ENCODE results near the gene CDH23.

The CDH23 gene

GRCh38 chr10:71396711-71397295 is at the start of gene CDH23:
Gene CDH23 (plus strand): TSS chr10:71396920. CDS start chr10:71439832, 42,912 bp downstream.
- no peak within 1 kb of the TSS for H2AFZ ChIP-seq (ENCODE audit: low read length)
- H3K4me3 ChIP-seq (ENCODE audit: low read length), result no peak within 1 kb of the TSS
- no peak within 1 kb of the TSS for H3K9ac ChIP-seq (ENCODE audit: low read length)
- peaks cover 89% of the 10 kb centered on the region for H3K27me3 ChIP-seq (replicated peaks; ENCODE audit: insufficient read depth, low read length)
- H3K79me2 ChIP-seq (ENCODE audit: low read length), result no peaks in the 10 kb centered on the region
- no peaks in the 10 kb centered on the region for H3F3A ChIP-seq (ENCODE audit: insufficient read depth, low read length)
- no peak for DNase-seq
- TF ChIP-seq EZH2phosphoT487 (IDR thresholded peaks at IDR 0.05; ENCODE audit: low read length) (no peak), EZH2 (optimal IDR thresholded peaks at IDR 0.05; ENCODE audit: low read depth, low read length) (no peak), CTCF (IDR thresholded peaks at IDR 0.05; ENCODE audit: low read length) (no peak)
- no peaks in the 10 kb centered on the region for H3K9me3 ChIP-seq (replicated peaks; ENCODE audit: insufficient read depth, low read length)
- no peaks in the 10 kb centered on the region for H4K20me1 ChIP-seq (ENCODE audit: insufficient read depth, low read length)
- no peaks in the 10 kb centered on the region for H3K4me1 ChIP-seq (ENCODE audit: low read length)
- H3K9me2 ChIP-seq (replicated peaks; ENCODE audit: insufficient read depth, low read length), result no peaks in the 10 kb centered on the region
- peak within 1 kb of the TSS; percentile 59 for H3K4me2 ChIP-seq (ENCODE audit: low read depth, low read length)
- H3K36me3 ChIP-seq (replicated peaks; ENCODE audit: insufficient read depth, low read length), result no peaks in the 10 kb centered on the region
- no peak within 1 kb of the TSS for H3K27ac ChIP-seq (ENCODE audit: low read length)

GRCh38 chr10:71347587-71348395 is 48.9 kb upstream of the CDH23 start:
- H3K27ac ChIP-seq (ENCODE audit: low read length), result no peak overlapping the region
- no peaks in the 10 kb centered on the region for H3F3A ChIP-seq (ENCODE audit: insufficient read depth, low read length)
- no peak overlapping the region for H3K4me3 ChIP-seq (ENCODE audit: low read length)
- no peak for DNase-seq
- H3K4me1 ChIP-seq (ENCODE audit: low read length), result no peaks in the 10 kb centered on the region
- H2AFZ ChIP-seq (ENCODE audit: low read length), result no peak overlapping the region
- no peaks in the 10 kb centered on the region for H3K9me3 ChIP-seq (replicated peaks; ENCODE audit: insufficient read depth, low read length)
- TF ChIP-seq EZH2 (optimal IDR thresholded peaks at IDR 0.05; ENCODE audit: low read depth, low read length) (no peak), EZH2phosphoT487 (IDR thresholded peaks at IDR 0.05; ENCODE audit: low read length) (no peak), CTCF (IDR thresholded peaks at IDR 0.05; ENCODE audit: low read length) (no peak)
- H3K9ac ChIP-seq (ENCODE audit: low read length), result no peak overlapping the region
- H3K4me2 ChIP-seq (ENCODE audit: low read depth, low read length), result no peak overlapping the region
- no peaks in the 10 kb centered on the region for H4K20me1 ChIP-seq (ENCODE audit: insufficient read depth, low read length)
- H3K27me3 ChIP-seq (replicated peaks; ENCODE audit: insufficient read depth, low read length), result no peaks in the 10 kb centered on the region
- no peaks in the 10 kb centered on the region for H3K9me2 ChIP-seq (replicated peaks; ENCODE audit: insufficient read depth, low read length)
- no peaks in the 10 kb centered on the region for H3K79me2 ChIP-seq (ENCODE audit: low read length)
- no peaks in the 10 kb centered on the region for H3K36me3 ChIP-seq (replicated peaks; ENCODE audit: insufficient read depth, low read length)

- Histone ChIP-seq H3K9me3 (replicated peaks; ENCODE audit: insufficient read depth, low read length) (no peaks in the 10 kb centered on the region), H3K36me3 (replicated peaks; ENCODE audit: insufficient read depth, low read length) (no peaks in the 10 kb centered on the region), H3K9ac (ENCODE audit: low read length) (no peak overlapping the region), H4K20me1 (ENCODE audit: insufficient read depth, low read length) (no peaks in the 10 kb centered on the region), H3F3A (ENCODE audit: insufficient read depth, low read length) (no peaks in the 10 kb centered on the region), H2AFZ (ENCODE audit: low read length) (no peak overlapping the region), H3K79me2 (ENCODE audit: low read length) (no peaks in the 10 kb centered on the region), H3K4me3 (ENCODE audit: low read length) (no peak overlapping the region), H3K27ac (ENCODE audit: low read length) (no peak overlapping the region), H3K4me2 (ENCODE audit: low read depth, low read length) (no peak overlapping the region), H3K9me2 (replicated peaks; ENCODE audit: insufficient read depth, low read length) (no peaks in the 10 kb centered on the region), H3K27me3 (replicated peaks; ENCODE audit: insufficient read depth, low read length) (no peaks in the 10 kb centered on the region), H3K4me1 (ENCODE audit: low read length) (no peaks in the 10 kb centered on the region)
- TF ChIP-seq CTCF (IDR thresholded peaks at IDR 0.05; ENCODE audit: low read length), result no peak
- no peak for TF ChIP-seq EZH2phosphoT487 (IDR thresholded peaks at IDR 0.05; ENCODE audit: low read length)
- TF ChIP-seq EZH2 (optimal IDR thresholded peaks at IDR 0.05; ENCODE audit: low read depth, low read length), result no peak
- no peak for DNase-seq
Measured at GRCh38 chr10:71348850-71349249, 47.9 kb upstream of the CDH23 start.

All from MM.1S (cell line).